GM21515 (cell line): Measurements from ENCODE around the gene DMTF1.
A peak's percentile ranks its signal among the peaks of the same experiment; 100 is the strongest.

Source experiments
- ATAC-seq: cut with Tn5 transposase; IDR thresholded peaks from one replicate; pipeline ENCODE4 v1.9.1; 2021; ENCODE audit not compliant: unreplicated experiment

Gene DMTF1

DNA sequence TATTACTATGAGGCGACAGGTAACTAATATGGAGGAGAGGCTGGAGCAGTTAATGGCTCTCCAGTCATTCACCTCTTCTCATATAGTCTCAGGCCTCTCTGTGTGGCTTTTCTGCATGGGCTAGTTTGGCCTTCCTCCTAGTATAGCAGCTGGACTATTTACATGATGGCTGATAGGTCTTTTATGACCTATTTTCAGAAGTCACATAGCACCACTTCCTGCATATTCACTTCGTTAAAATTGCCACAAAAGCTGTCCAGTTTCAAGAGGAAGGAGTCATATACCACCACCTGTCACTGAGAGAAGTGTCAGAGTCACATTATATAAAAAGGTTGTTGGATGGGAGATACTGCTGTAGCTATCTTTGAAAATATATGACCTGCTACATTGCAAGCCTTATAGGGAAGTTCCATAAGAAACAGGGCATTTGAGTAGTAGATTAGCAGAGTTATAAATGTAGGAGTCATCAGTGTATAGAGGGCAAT is 8.0 kb upstream of the DMTF1 start:
- ATAC-seq, result peak; percentile 94

DNA sequence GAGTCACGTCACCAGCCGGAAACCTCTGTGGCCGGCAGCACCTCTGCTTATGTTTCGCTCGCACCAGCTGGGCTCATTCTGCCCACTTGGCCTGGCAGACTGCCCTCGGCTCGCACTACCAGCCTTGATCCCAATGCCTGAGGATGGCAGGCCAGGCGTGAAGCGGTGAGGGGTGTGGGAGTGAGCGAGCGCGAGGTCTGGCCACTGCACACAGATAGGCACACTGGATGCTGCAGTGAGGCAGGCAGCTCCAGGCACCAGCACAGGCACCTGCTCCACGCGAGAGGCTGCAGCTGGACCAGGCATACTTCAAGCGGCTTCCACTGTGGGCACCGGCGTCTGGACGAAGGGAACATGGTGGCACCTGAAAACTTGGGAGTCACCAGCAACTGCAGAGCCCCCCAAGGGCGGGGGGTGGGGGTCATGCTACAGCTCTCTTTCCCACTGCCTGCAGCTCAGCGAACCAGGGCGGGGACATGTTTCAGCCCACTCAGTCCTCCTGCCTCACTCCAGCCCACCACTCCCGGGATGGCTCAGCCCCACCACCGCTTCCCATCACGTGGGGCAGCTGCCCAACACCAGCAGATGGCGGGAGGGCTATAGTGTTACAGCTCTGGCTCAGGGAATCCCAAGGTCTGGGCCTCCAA is 5.4 kb upstream of the DMTF1 start:
- no peak for ATAC-seq

DNA sequence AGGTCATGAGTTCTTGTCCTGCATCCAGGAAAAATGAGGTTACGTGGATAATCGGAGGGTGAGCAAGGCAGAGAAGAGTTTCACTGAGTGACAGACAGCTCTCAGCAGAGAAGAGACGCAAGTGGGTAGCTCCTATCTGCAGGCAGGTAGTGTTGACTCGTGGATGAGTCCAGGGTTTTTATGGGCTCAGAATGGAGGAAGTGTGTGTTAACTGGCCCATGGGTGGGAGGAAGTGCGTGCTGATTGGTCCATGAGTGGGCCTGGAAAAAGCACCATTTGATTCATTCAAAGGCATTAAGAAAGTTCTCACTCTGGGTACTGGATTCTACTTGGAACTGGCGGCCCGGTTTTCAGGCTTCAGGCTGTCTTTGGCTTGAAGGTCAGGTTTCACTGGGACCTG is 4.8 kb upstream of the DMTF1 start:
- no peak for ATAC-seq

DNA sequence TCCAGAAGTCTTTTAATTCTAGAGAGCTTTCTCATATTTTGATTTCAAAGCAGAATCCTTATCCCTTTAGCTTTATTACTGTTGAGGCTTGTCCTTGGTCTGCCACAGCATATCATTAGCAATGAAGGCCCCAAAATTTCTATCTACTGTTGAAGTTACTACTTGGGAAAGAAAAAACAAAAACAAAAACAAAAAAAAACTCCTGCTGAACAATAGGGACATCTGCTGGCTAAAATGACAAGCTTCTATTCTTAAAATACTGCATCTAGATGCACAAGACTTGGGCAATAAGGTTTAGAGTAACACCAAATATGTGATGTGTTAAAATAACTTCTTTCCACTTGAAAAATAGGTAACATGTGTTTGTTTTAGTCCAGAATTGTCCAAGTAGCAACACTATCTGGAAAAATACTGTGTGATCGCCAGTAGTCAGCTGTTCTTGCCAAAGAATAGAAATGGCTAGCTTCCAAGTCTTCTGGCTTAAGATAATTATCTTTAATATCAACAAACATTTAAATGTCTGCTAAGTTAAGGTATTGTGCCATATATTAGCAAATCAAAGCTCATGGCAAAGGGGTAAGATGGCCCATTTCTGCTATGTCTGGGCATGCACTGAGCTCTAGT is 3.8 kb upstream of the DMTF1 start:
- ATAC-seq, result no peak

DNA sequence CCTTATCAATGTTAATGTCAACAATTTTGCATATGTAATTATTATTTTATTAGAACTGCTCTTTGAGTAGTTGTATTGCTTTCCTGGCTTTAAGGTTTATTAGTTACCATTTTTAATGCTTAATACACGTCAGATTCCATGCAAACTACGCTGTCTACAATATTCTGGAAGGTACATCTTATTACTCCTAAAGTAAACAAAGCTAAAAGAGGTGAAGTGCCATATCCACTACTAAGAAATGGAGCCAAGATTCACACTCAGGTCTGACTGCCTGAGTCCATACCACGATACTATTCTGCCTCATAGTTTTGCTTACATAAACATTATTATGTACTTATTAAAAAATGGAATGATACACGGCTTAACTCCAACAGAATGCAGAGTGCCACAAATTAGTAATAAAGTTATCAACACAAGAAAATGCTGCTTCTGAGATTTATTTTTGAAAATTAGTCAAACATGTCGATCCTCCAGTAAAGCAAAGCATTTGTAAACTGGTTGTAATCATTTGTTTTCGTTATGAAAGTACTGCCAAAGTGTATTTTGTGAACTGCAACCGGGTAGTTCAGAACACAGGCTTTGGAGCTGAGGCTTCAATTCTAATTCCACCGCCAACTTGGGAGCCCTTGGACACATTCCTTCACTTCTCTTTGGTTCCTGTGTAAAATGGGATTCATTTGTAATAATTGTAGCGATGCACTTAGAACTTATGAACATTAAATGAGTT is 1.1 kb upstream of the DMTF1 start:
- no peak for ATAC-seq

DNA sequence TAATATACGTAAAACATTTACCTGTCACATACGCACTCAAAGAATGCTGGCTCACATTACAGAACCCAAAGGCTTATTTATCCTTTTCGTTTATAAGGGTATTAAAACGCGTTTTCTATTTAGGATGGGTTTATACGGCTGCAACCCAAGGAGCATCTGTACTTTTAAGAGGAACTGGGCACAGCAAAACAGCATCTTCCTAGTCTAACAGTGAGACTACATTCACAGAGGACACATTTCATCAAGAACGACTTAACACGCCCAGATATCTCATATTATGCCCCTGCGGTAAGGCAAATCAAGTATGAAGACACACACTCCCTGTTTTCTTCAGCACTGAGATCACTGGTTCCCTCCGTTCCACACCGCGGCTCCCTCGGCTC is 533 bp upstream of the DMTF1 start:
- ATAC-seq, result peak; percentile 35

DNA sequence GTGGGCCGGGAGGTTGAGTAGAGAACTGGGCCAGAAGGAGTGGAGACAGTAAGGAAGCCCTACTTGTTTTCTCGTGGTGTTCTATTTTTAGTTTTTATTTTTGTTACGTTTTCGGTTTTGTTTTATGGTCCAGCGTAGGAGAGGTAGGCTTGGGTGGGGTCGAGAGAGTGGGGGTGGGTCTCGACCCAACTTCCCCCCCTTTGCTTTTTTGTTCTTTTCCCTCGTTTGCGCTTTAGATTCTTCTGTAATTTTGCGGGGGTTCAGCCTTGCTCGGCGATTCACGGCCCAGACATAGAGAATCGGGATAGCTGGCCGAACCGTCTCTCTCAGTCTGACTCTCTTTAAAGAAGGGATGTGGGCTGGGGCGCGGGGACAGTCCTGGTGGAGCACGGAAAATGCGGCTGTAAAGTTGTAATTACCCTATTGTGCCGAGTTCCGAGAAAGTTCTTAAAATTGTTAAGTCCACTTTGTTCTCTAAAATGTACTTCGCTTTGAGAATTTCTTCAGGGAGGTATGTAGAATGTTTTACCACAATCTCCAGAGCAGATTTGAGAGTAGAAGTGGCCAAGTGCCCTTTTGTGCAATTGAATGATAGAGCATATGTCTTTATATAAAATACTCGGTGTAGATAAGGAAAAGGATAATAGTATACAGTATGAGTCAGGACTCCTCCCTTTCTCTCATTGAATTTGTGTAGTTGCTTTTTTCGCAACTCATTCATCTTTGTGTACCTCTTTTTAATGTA is 816 bp downstream of the DMTF1 start:
- peak; percentile 27 for ATAC-seq

DNA sequence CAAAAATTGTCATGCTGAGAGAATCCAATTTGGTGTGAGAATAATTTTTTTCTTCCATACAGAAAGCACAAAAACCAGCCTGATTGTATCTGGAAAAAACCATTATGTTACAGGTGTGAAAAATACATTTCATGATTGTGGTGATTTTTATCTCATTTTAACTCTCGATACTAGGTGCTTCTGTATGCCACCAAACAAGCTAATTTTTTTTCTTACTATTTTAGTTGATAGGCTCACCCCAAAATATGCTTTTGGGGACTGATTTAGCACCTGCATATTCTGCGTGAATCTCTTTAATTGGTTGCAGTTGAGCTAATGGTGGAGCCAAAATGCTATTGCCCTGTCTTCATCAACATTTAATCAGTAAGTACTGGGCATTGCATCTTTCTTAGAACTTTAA is 1.9 kb downstream of the DMTF1 start:
- ATAC-seq, result no peak

DNA sequence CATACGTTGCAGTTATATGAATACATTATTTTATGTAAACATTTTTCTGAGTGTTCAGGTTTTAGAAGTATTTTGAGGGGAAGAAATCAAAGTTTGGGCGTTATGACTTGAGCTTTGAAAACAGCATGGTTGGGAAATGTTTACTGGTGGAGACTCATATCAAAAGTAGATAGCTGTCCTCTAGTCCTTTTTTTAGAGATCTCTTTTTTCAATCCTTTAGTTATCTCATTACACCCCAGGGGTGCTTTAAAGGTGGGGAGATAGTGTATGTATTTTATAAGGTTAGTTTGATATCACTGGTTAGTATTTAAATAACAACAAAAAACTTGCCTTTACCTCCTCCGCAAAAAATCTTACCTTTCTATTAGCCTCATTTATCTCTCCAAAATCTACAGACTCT is 2.3 kb downstream of the DMTF1 start:
- ATAC-seq, result no peak

DNA sequence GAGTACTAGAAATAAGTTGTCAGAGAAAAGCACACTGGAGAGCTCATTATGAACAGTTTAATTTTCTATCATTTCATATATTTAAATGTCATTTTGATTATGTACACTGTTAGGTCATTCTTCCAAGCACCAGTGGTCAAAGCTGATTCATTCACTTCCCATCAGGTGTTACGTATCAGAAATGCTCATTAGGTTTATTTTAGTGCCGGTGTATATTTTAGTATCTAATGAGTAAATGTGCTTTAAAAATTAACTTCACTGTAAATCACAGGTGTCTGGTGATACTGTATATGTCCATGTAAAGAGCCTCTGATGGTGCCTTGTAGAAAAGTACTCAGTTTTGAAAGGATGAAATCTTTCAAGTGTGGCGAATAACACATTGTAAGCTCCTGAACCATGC is 3.5 kb downstream of the DMTF1 start:
- ATAC-seq, result no peak

DNA sequence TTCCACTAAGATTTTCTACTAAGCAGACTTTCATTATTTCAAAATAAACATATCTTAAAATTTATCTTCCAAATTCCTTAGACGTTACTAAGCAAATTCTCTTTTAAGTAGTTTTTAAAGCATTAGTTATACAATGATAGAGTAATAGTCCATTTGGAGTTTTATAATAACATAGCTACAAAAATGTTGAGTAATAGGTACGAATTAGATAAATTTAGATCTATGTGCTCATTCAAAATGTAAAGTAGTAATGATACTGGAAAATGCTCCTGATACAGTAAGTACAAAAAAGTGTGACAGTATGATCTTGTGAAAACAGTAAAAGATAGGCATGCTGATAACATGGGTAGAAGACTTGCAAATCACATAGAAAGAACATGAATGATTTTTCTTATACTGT is 4.5 kb downstream of the DMTF1 start:
- no peak for ATAC-seq

DNA sequence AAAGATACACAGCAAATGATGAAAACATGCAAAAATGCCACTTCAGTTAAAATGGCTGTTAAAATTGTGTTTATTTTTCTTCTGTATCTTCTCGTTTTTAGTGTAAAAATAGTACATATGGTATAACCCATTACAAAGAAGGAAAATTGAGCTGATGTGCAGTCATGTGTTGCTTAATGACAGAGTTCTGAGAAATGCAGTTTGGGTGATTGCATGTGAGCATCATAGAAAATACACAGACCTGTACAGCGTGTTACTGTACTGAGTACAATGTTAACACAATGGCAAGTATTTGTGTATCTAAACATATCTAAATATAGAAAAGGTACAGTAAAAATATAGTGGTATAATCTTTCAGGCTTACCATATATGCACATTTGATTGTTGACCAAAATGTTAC is 7.3 kb downstream of the DMTF1 start:
- no peak for ATAC-seq

DNA sequence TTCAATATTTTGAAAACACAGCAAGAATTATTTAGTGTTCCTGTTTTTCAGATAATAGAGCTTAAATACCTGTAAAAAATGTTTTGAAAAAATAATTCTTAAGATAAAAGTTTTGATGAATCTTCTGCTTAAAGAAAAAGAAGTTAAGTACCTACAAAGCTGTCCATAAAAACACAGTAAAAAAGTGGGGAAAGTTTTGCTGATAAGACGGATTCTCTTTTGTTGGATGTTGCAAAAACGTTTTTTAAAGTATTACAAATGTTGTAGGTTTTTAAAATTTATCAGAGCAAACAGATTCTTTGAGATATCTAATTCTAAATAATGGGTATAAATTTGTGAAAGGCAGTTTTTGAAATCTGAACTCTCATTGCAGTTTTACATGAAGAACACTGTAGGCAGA is 12.2 kb downstream of the DMTF1 start:
- ATAC-seq, result no peak

DNA sequence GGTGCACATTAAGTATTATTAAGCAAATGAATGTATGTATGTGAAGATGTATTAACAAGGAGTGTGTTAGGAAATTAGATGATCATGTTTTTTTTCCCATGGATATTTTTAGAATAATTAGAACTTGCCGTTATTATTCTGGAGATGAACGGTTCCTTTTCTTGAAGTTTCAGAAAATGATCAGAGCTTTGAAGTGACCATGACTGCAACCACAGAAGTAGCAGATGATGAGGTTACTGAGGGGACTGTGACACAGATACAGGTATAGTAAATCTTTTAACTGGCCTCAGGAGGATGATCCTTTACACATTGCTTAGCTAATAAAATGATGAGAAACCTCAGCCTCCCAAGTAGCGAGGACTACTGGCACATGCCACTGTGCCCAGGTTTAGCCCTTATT is 18.6 kb downstream of the DMTF1 start:
- ATAC-seq, result no peak

DNA sequence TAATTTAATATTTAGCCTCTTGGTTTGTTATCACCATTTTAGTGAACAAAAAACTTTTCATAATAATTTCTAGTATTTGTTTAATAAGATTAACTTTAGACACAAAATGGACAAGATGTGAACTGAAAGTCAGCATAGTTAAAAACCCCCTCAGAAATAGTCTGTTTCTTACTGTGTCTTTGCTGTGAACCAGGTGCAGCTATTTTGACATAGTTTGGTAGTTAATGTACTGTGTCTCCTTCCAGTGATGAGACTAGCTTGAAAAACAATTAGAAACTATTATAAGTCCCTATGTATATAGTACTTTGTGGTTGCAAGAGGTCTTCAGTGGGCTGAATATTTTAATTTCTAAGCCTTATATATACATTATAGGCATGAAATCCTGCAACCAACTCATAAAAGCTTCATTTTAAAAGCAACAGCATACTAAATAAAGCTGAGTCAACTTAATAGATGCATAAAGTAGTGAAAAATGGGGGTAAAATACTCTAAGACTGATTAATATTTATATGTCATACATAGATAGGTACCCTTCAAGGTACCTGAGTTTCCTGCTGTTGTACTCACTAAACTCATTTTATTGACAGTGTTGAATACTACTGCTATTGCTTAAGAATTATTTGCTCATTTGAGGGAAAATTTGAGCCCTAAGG is 19.2 kb downstream of the DMTF1 start:
- ATAC-seq, result no peak

DNA sequence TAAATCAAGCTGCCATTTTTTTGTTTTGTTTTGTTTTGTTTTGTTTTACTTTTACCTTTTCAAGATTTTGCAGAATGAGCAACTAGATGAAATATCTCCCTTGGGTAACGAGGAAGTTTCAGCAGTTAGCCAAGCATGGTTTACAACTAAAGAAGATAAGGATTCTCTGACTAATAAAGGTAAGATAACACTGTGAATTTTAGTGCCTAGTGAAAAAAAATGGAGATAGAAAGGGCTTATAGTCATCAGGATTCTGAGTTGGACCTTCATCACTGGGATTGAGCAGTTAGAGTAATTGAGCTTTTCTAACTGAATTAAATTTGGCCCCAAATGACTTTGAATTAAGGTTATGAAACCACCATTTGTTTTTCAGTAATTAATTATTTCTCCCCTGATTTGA is 21.2 kb downstream of the DMTF1 start:
- ATAC-seq, result no peak

DNA sequence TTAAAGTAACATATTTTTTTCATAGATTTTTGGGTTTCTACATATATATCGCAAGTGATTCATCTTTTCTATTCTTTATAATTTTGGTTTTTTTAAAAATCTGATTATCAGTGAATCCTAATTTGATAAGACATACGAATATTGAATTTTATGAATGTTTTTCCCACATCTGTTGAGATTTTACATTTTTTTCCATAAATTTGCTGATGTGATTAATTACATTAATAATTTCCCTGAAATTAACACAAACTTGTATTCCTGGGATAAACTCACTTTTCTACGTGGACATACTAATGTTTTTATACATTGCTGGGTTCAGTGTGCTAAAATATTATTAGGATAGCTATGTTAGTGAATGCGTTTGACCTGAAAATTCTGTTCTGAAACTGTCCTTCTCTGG is 26.1 kb downstream of the DMTF1 start:
- no peak for ATAC-seq

DNA sequence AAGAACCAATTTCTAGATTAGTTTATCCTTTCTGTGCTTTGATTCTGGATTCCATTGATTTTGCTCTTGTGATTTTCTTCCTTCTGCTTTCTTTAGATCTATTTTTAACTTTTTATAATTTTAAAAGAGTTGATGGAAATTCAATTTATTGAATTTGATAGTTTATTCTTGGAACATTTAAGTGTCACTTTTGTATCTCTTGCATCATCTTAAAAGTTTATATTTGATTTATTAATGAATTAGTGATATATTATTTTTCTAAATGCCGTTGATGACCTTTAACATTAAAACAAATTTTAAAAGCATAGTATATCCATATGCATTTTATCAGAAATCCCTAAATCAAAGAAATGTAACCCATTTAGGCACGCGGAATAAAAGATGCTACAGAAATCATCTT is 26.9 kb downstream of the DMTF1 start:
- no peak for ATAC-seq

DNA sequence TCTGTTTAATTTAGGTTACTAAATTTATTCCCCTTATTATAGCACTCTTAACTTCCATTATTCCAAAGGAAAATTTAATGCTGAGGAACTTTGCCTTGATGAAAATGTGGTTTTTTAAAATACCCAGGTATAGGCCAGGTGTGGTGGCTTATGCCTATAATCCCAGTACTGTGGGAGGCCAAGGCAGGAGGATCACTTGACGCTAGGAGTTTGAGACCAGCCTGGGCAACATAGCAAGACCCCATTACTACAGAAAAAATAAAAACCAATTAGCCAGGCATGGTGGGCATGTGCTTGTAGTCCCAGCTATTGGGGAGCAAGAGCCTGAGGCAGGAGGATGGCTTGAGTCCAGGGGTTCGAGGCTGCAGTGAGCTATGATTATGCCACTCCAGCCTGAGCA is 34.9 kb downstream of the DMTF1 start:
- ATAC-seq, result no peak

DNA sequence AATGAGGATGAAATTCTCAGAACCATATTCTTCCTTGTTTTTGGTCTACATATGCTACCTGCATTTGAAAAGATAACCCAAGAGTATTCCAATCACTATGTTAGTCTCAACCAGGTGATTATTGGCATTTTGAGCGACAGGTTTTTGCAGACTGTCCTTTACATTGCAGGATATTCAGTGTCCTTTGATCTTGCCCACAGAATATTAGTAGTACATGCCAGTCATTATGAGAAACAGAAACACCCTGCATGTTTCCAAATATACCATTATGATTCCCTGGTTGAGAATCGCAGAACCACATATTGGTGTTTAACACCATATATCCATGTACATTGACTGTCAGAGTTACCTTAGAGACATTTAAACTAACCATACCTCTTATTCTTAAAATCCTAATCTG is 36.7 kb downstream of the DMTF1 start:
- no peak for ATAC-seq

DNA sequence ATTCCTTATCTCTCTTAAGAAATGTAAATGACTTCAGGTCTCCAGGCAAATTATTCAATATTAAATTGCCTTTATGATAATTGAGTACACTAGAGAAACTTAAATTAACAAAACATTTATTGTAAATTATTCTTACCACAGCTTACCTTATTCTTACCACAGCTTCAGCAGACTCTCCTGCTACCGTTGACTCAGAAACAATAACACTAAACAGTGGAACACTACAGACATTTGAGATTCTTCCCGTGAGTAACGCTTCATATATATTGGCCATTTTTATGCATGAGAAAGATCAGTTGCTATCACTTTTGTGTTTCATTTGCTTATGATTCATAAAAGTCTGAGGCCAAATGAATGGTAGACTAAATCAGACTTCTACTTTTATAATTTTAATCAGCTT is 38.5 kb downstream of the DMTF1 start:
- ATAC-seq, result no peak
